HL-60 (cell line): ENCODE measurements around the gene CHRNB2.

Experiments
- DNase-seq, 2 experiments: peaks; one replicate each; pipeline ENCODE4 v3.0.0-alpha.2; 2010 to 2020; ENCODE audit warnings: low read depth in 1 of 2, low spot score in 1 of 2
- H3K27ac ChIP-seq: fragments of 250-450 bp; sonication (Bioruptor Pico); replicated peaks from 2 replicates; pipeline ENCODE4 v1.5.1; 2020; ENCODE audit warnings: mild to moderate bottlenecking, moderate library complexity
- H3K27me3 ChIP-seq: fragments of 250-450 bp; sonication (Bioruptor Pico); 2 replicates; pipeline ENCODE4 v1.5.1; 2021; ENCODE audit warnings: mild to moderate bottlenecking, moderate library complexity; ENCODE audit not compliant: insufficient read depth, poor library complexity, severe bottlenecking
- H3K4me3 ChIP-seq: replicated peaks from 2 replicates; pipeline ENCODE4 v1.5.1; 2011; ENCODE audit warnings: mild to moderate bottlenecking, control low read depth, low read length; ENCODE audit not compliant: insufficient read depth
- GABPA ChIP-seq: IDR thresholded peaks from 2 replicates; pipeline ENCODE4 v1.6.1; 2012; ENCODE audit warnings: low read depth
- POLR2AphosphoS5 ChIP-seq: IDR thresholded peaks from 2 replicates; pipeline ENCODE4 v1.6.1; 2012; ENCODE audit warnings: low read depth
- SPI1 ChIP-seq: IDR thresholded peaks from 2 replicates; pipeline ENCODE4 v1.6.1; 2012; ENCODE audit warnings: low read depth, mild to moderate bottlenecking, borderline replicate concordance
- TF ChIP-seq, protein P1 (sequence below): IDR thresholded peaks from 2 replicates; pipeline ENCODE4 v1.6.1; 2012; ENCODE audit warnings: low read depth; ENCODE audit not compliant: insufficient replicate concordance
- TF ChIP-seq, protein P2 (sequence below): IDR thresholded peaks from one replicate; pipeline ENCODE4 v1.5.1; 2011; ENCODE audit warnings: low read length, control low read depth, inconsistent platforms; ENCODE audit not compliant: insufficient read depth

CHRNB2 gene

DNA sequence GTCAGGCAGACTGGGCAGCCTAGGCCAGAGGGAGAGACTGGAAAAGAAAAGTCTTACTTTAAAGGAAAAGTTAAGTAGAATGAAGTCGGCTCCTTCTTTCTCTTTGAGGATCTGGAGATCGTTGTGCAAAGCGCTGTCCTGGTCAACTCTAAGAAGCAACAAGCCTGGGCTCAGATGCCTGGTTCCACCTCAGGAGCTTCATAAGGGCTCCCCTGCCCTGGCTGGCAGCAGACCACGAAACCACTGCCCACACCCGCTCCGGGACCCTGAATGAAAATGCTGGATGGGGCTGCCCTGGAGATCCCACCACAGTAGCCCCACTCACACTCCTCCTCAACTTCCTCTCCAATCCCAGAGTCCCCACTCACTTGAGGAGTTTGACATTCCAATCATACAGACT, 15.5 kb upstream of the CHRNB2 start:
- Histone ChIP-seq H3K27ac (no peak overlapping the region), H3K27me3 (no peaks in the 10 kb centered on the region), H3K4me3 (no peak overlapping the region)
- no peak for TF ChIP-seq GABPA
- TF ChIP-seq, protein P1, sequence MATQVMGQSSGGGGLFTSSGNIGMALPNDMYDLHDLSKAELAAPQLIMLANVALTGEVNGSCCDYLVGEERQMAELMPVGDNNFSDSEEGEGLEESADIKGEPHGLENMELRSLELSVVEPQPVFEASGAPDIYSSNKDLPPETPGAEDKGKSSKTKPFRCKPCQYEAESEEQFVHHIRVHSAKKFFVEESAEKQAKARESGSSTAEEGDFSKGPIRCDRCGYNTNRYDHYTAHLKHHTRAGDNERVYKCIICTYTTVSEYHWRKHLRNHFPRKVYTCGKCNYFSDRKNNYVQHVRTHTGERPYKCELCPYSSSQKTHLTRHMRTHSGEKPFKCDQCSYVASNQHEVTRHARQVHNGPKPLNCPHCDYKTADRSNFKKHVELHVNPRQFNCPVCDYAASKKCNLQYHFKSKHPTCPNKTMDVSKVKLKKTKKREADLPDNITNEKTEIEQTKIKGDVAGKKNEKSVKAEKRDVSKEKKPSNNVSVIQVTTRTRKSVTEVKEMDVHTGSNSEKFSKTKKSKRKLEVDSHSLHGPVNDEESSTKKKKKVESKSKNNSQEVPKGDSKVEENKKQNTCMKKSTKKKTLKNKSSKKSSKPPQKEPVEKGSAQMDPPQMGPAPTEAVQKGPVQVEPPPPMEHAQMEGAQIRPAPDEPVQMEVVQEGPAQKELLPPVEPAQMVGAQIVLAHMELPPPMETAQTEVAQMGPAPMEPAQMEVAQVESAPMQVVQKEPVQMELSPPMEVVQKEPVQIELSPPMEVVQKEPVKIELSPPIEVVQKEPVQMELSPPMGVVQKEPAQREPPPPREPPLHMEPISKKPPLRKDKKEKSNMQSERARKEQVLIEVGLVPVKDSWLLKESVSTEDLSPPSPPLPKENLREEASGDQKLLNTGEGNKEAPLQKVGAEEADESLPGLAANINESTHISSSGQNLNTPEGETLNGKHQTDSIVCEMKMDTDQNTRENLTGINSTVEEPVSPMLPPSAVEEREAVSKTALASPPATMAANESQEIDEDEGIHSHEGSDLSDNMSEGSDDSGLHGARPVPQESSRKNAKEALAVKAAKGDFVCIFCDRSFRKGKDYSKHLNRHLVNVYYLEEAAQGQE = no peak
- no peak for TF ChIP-seq SPI1
- TF ChIP-seq, protein P2, sequence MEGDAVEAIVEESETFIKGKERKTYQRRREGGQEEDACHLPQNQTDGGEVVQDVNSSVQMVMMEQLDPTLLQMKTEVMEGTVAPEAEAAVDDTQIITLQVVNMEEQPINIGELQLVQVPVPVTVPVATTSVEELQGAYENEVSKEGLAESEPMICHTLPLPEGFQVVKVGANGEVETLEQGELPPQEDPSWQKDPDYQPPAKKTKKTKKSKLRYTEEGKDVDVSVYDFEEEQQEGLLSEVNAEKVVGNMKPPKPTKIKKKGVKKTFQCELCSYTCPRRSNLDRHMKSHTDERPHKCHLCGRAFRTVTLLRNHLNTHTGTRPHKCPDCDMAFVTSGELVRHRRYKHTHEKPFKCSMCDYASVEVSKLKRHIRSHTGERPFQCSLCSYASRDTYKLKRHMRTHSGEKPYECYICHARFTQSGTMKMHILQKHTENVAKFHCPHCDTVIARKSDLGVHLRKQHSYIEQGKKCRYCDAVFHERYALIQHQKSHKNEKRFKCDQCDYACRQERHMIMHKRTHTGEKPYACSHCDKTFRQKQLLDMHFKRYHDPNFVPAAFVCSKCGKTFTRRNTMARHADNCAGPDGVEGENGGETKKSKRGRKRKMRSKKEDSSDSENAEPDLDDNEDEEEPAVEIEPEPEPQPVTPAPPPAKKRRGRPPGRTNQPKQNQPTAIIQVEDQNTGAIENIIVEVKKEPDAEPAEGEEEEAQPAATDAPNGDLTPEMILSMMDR = no peak
- TF ChIP-seq POLR2AphosphoS5 = no peak
- no peak for DNase-seq

DNA sequence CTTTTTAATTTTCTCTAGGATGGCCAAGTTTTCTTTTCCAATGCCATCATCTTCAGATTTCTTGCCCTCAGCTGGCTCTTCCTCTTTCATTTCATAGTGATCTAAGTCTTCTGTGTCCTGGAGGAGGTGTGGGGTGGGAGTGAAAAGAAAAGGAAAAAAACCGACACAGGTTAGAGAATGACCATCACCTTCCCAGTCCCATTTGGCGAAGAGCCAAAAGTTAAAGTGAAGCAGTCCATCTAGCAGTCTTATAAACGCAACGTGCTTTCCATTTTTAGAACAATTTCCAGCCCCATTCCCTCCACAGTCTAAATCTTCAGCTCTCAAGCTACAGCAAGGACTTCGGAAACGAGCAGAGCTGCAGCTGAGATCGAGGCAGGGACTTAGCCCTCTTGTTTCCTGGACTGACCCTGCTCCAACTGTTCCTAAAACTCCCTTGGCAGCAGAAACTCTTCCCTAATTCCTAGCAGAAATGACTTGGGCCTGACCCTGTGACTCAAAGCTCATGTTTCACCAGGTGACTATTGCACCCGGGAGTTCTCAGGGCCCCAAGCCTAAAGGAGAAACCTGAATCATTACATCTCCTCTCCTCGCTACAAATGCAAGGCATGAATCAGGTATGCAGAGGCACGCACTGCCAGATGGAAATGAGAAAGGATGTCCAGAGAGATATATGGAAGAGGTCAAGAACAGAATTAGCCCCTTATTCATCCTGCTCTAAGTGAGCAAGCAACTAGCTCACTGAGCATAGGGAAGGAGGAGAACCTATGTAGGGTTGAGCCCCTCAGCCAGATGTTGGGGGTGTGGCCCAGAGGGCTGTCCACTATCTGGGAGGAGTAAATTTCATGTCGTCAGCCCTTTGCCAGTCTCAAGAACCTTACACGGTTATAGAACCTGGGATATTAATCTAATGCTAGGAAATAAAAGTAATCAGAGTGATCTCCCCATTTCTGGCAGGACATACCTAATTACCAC, 14.2 kb upstream of the CHRNB2 start:
- H3K4me3 ChIP-seq = no peak overlapping the region
- TF ChIP-seq POLR2AphosphoS5 (no peak), GABPA (no peak), SPI1 (no peak)
- TF ChIP-seq, protein P1 = no peak
- no peaks in the 10 kb centered on the region for H3K27me3 ChIP-seq
- no peak for DNase-seq
- no peak overlapping the region for H3K27ac ChIP-seq

DNA sequence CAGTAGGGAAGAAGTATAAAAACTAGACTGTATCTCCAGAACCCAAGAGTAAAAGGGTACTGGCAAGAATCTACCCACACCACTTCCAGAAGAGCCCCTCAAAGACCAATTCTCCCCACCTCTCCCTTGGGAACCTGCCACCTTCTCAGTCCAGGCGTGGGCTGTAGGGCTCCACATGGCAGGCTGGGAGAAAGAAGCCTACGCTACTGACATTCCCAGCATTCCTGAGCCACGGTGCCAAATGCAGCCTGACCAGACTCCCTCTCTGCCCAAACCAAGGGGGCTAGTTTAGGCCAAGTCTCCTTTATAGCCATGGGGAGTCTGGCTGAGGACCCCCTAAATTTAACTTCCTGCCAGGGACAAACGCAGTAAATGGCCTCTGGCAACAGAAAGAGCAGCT, 11.2 kb upstream of the CHRNB2 start:
- no peak for DNase-seq
- H3K27ac ChIP-seq = no peak overlapping the region
- peak overlapping the region; percentile 7 for H3K4me3 ChIP-seq
- TF ChIP-seq GABPA = no peak
- TF ChIP-seq POLR2AphosphoS5 = no peak
- TF ChIP-seq SPI1 = no peak
- TF ChIP-seq, protein P1 = no peak
- TF ChIP-seq, protein P2 = no peak
- no peaks in the 10 kb centered on the region for H3K27me3 ChIP-seq
